Measurements from ENCODE around the gene PHLDA2.
A peak's percentile ranks its signal among the peaks of the same experiment; 100 is the strongest.
"Not testable (repeated sequence)": the region's sequence is repeated elsewhere in the genome, so short reads cannot be mapped to it uniquely, and the experiment has no call there.

PHLDA2 gene

DNA sequence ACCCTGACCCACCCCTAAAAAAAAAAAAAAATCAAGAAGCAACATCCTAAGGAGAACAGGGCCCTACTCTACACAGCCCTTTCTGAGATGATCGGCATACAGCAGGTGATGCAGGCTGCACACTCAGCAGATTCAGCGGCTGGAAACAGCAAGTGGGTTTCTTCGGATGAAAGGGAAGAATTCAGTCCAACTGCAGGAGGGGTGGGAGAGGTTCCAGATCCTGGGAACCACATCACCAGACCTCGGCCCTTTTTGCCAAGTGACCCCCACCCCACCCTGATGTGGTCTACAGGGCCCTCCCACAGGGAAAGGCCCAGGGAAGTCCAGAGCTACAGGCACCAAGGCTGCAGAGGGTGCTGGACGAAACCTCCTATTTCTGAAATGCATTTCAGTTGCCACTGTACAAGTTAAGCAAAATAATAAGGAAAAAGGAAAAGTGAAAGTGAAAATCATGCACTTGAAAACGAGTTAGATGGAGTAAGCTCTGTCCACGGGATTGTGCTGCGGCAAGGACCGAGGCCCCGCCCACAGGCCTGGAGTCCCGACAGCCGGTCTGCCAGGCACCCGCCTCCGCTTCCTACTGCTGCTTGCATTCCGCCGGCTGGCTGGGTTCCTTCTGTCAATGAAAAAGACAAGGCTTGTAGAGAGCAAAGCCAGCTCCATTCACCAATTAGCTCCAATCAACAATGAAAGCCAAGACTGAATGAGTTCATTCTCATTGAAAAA, 16.0 kb upstream of the PHLDA2 start:
- peak; percentile 93 for DNase-seq (ENCODE audit: low spot score)

DNA sequence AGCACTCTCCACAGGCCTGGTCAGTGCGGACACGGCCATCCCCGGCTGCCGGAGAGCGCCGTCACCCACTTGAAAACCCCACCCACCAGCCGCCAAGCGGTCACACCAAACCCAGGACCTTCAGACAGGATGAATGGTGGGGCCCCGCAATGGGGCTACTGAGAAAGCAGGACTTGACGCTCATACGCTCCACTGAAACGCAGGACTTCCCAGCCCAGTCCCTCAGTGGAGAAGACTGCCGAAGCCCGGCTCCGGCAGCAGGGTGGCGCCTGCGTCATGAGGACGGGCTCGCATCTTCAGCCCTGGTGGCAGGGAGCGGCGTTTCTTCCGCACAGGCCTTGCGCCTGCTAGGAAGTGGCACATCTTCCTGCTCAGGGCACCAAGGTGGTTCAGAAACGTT, 15.3 kb upstream of the PHLDA2 start:
- DNase-seq (ENCODE audit: low spot score), result no peak

DNA sequence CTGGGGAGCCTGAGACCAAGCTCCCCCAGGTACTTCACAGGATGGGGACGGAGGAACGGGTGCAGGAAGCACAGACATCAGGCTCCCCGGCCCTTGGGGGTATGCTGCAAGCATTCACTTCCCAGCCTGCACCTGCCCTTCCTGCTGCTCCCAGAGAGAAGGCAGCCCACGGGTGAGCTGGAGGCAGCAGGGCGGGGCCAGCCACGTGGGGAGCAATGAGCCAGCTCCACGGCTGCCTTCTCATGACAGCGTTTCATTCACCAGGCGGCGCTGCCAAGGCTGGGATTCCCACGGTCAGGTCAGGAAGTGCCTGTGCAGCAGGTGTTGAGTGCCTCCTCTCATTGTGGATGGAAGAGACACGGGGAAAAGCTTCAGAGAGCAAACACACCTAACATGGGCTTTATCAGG, 14.5 kb upstream of the PHLDA2 start:
- no peak for DNase-seq (ENCODE audit: low spot score)

DNA sequence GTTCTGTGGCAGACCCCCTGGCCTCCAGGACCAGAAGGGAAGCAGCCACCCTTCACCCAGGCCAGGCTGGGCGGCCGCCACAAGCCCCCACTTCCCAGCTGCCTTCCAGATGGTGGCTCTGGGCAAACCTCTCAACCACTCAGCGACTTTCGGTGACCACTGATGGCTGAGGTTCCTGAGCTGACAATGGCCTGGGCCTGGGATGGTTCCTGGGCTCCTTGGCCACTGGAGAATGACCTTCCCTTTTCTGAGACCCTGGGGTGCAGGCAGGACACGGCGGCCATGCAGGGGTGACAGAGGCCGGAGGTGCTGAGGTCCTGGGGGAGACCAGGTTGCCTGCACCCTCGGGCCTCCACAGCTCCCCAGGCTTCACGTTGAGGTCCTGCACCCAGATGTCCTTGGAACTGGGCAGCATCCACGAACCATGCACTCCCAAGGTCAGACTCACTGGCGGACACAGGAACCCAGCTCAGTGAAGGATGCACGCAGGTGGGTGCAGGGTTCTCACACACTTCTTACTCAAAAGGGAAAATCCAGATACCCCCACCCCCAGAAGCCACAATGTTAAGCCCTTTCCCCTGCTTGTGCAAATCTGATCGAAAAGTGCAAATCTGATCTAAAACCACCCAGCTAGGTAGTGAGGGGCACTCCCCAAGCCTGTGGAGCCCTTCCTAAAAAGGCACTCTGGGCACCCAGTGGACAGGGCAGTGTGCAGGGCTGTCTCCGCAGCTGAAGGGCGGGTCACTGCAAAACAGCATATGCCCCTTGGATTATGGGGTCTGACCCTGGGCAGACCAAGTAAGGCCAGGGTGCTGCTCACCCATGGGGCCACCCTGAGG, 13.9 kb upstream of the PHLDA2 start:
- no peak for DNase-seq (ENCODE audit: low spot score)

DNA sequence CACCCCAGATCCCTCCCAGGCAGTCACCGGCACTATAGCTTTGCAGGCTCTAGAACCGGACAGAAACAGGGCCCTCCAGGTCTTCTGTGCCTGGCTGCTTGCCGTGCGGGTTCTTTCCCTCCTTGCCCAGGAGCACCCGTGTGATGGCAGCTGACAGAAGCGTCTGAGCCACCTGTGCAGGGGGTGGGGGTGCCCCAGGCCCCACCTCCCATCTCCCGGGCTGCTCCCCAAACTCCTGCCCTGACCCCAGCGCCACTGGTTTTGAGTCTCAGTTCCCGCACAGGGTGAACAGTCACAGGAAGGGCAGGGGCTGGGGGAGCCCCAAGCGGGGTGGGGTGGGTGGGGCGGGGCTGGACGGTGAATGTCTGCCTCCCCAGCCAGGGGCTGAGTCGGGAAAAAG, 13.2 kb upstream of the PHLDA2 start:
- no peak for DNase-seq (ENCODE audit: low spot score)

DNA sequence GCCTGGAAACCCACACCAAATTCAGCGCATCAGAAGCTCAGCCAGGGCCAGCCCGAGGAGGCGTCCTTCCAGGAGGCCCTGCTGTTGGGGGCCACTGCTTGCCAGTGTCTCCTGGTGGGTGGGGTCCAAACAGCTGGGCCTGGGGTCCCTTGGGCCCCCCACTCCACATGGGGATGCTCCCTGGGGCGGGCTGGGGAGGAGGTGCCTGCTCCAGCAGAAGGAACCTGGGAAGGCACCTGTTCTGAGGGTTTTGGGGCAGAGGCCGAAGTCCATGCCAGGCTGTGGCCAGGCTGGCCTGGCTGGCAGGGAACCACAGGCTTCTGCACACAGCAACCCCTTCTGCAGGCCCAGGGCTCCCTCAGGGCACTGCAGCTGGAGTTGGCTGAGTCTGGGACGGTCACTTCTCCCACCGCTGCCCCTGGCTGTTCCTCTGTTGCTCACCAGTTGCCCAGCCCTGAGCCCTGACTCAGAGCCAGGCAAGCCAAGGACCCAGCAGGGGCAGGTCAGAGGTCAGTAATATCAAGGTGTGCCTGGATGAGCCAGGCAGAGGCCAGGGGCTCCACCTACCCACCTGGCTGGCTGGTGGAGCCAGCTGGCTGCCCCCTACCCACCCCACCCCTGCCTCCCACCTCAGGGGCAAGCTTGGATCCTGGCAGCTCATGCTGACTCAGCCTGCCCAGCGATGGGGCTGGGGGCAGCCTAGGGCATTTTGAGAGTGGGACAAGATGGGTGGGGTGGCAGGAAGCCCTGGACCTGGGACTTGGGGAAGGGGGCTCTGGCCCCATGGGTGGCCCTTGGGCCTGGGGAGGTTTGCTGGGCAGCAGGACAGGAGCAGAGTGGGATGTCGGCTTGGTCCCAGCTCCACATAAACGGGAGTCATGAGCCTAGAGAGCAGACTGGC, 12.0 kb upstream of the PHLDA2 start:
- no peak for DNase-seq (ENCODE audit: low spot score)

DNA sequence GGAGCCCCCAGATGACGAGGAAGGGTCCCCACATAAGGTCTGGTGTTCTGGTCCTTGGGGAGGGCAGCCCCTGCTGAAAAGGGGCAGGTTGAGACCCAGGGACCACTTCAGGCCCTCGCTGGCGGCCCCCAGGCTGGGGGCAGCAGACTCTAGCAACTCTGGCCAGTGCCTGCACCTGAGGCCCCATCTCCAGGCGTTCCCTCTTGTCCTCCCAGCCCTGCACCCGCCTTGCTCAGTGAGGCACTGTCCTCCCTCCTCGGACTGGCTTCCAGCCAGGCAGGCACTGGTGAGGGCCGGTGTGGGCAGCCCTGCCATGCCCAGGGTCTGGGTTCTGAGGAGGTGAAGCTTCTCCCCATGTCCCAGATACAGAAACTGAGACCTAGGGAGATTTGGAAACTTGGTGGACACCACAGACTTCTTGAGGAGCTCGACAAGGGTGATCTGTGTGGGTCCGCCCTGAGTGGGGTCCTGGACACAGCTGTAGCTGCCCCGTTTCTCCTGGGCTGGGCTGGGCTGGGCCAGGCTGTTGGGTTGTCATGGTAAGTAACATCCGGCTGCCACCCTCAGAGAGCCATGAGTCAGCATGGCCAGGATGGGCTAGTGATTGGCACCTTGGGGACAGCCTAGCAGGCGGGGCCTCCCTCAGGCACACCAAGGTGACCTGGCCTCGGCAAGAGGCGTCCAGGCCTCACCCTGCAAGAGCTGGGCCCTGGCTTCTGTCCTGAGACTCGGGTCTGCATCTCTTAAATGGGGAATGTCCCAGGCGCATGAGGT, 11.1 kb upstream of the PHLDA2 start:
- DNase-seq (ENCODE audit: low spot score), result no peak

DNA sequence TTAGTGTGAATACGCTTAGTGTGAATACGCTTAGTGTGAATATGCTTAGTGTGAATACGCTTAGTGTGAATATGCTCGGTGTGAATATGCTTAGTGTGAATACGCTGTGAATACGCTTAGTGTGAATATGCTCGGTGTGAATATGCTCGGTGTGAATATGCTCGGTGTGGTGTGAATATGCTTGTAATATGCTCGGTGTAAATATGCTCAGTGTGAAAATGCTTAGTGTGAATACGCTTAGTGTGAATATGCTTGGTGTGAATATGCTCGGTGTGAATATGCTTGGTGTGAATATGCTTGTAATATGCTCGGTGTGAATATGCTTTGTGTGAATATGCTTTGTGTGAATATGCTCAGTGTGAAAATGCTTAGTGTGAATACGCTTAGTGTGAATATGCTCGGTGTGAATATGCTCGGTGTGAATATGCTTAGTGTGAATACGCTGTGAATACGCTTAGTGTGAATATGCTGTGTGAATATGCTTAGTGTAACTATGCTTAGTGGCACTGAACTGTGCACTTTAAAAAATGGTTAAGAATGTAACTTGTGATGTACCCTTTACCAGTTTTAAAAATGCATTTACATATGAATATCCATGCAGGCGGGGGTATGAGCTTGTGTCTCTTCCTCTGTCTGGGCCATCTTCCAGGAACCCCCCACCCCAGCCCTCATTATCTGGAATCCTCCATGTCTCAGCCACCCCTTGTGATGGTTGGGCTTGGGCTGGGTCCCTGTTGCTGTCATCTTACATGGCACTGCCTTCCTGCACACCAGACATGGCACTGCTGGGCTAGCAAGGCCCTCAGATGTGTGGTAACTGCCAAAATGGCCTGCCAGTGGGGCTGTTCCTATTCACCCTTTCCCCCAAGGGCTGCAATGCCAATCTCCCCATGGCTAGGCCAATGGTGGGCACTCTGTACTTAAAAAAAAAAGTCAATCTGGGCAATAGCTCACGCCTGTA, 9.5 kb upstream of the PHLDA2 start:
- DNase-seq (ENCODE audit: low spot score), result not testable (repeated sequence)

DNA sequence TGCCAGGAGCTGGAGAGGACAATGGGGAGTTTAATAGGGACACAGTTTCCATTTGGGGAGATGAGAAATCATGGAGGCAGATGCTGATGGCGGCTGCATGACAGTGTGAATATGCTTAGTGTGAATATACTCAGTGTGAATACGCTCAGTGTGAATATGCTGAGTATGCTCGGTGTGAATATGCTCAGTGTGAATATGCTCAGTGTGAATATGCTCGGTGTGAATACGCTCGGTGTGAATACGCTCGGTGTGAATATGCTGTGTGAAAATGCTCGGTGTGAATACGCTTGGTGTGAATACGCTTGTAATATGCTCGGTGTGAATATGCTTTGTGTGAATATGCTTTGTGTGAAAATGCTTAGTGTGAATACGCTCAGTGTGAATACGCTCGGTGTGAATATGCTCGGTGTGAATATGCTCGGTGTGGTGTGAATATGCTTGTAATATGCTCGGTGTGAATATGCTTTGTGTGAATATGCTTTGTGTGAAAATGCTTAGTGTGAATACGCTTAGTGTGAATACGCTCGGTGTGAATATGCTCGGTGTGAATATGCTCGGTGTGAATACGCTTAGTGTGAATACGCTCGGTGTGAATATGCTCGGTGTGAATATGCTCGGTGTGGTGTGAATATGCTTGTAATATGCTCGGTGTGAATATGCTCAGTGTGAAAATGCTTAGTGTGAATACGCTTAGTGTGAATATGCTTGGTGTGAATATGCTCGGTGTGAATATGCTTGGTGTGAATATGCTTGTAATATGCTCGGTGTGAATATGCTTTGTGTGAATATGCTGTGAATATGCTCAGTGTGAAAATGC, 8.6 kb upstream of the PHLDA2 start:
- not testable (repeated sequence) for DNase-seq (ENCODE audit: low spot score)

DNA sequence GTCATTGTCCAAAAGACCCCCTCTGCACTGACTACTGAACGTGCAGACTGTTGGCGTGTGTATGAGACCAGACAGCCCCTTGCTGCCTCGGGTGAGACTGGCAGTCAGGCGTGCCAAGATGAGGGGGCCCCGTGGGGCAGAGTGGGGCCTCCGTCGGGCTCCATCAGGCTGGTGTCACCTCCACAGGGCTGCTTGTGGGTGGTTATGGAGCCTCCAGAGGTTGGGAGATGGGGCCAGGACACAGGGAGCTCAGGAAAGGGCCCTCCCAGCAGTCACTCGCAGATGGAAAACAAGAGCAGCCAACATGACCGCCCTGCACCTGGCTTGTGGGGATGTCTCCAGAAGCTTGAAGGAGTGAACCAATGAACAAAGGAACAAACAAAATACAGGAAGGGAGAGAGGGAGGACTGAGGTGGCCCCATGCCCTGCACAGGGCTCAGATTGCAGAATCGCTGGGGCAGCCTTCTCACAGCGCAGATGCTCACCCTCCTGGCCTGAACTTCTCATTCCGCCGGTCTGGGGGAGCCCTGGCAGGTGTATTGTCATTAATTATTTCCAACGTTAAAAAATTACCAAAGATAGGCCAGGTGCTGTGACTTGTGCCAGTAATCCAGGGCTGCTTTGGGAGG, 5.5 kb upstream of the PHLDA2 start:
- DNase-seq (ENCODE audit: low spot score), result no peak

DNA sequence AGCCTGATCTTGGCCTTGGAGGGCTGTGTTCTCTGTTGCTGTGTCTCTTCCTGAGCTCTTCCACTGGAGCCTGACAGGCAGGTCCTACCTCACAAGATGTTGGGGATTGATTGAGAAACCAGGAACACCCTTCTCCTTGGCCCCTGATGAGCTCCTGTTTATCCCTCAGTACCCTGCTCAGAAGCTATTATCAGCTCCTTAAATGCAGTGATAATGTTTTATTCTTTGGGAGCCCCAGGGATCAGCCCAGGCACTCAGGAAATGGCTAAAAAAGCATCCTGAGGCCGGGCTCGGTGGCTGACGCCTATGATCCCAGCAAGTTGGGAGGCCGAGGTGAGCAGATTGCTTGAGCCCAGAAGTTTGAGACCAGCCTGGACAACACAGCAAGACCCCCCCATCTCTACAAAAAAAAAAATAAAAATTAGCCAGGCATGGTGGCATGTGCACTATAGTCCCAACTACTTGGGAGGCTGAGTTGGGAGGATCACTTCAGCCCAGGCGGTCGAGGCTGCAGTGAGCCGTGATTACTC, 4.9 kb upstream of the PHLDA2 start:
- DNase-seq (ENCODE audit: low spot score), result no peak

DNA sequence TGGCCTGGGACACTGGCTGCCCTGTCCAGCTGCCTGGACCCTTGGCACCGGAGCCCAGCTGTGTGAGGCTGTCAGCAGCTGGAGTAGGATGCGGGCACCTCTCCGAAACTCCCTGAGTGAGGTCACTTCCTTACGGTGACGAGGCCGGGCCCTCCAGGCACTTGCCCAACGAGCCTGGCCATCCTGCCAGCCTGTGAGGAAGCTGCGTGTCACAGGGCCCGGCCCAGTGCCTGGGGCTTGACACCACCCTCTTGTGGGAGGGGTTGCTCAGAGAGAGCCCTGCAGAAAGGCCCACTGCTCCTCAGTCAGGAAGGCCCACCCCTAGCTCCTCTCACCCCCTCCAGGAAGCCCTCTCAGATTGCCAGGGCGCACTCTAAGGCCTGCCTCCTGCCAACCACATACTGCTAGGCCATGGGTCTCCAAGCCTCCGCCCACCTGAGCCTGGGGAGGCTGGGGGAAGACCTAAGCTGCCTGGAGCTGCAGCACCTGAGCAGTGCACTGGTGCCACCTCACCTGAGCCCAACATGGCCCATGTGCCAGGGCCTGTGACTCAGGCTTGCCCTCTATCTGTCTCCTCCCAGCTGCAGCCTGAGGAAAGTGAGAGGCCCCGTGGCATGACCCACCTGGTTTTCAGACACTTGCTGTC, 4.3 kb upstream of the PHLDA2 start:
- peak; percentile 83 for DNase-seq (ENCODE audit: low spot score)

DNA sequence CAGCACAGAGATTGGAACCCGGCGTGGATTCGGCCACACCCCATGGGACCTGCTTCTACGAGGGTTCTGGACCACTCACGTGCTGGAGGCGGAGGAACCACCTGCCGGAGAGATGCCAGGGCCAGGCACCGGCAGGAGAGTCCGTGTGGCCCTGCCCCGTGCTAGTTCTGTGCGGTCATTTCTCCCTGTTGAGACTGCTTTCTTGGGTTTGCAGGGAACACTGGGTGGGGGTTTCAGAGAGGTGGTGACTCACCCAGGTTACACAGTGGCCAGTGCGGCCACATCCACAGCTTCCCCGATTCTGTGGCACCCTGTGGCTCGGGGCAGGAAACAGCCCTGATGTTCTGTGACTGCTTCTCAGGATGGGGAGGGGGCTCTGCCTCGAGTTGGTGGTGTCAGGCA, 3.6 kb upstream of the PHLDA2 start:
- DNase-seq (ENCODE audit: low spot score), result peak; percentile 29

DNA sequence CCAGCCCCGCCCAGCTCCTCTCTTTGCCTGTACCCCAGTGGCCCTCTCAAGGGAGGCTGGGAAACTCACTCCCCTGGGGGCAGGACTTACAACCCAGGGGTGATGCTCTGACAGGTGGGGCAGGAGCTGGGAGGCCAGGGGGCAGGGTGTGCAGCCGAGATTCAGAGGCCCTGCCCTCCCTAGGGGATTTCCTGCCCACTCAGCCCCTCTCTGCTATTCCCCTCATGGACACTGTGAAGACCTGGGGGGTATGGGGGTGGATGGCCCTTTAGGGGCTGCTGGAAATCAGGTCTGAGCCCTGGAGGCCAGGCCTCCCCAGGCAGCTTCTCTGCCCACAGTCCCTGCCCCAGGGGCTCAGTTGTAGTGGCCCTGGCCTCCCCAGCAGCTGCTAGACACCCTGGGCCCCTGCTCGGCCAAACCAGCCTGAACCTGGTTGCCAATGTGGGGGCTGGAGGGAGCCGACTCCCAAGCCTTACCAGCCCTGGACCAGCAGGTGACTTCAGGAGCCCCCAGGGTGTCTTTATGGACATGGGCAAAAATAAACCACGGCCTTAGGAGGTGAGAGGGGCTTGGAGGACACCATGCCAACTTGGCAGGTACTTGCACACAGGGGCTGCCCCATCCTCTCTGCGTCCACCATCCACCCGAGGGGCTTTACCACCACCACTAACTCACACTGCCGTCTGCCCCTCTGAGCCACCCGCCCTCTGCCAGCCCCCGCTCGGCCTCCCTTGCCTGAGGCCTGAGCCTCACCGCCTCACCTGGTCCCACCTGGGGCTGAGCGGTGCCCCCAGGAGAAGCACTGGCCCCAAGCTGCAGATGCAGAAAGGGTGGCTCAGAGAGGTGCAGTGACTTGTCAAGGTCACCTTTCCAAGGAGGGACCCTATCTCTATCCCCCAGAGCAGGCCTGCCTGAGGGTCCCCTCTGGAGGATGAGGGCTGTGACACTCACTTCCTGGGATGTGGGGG, 2.8 kb upstream of the PHLDA2 start:
- DNase-seq (ENCODE audit: low spot score), result no peak

DNA sequence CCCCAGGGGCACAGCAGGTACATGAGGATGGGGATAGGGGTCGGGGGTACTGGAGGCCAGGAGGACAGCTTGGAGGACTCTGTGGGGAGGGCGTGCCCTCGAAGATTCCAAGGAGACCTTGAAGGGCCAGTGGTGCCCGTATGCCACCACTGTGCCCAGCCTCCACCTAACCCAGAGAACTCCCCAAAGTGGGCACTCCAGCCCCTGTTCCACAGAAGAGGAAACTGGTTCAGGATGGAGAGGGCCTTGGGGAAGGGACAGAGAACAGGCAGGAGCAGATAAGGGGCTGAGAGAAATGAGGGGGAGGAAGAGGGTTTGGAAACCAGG, 2.2 kb upstream of the PHLDA2 start:
- no peak for DNase-seq (ENCODE audit: low spot score)

DNA sequence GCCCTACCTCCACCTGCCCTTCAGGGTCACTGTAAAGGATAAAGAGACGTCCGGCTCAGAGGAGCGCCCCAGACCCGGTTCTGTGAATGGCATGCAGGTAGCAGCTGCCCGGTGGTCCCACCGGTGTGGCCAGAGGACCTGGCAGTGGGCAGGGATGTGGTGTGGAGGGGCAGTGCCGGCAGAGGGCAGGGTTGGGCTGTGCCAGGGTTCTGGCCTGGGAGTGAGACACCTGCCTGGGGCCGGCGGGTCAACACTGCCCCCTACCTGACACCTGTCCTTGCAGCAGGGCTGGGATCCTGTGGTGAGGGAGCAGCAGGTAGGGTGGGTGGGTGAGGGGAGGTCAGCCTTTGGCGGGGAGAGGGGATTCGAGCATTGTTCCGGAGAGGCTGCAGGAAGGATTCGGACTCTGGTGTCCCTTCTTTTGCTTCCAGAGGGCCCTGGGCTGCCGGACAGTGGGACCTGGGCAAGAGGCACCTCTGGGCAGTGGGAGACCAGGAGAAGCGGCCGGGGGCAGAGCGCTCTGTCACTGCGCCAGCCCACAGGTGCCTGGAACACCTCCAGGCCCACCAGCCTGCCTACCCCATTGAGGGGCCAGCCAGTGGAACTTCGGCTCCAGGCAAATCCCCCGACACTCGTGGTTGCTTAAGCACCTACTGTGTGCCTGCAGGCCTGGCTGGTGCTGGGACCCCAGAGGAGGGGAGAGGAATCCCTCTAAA, 1.6 kb upstream of the PHLDA2 start:
- DNase-seq (ENCODE audit: low spot score), result peak; percentile 58

All from AG08396 (cell line).